GM19397 (cell line): ENCODE measurements around the gene DDAH2.

ENCODE experiments used
- ATAC-seq: cut with Tn5 transposase; IDR thresholded peaks from one replicate; pipeline ENCODE4 v1.9.1; 2021; ENCODE audit warnings: mild to moderate bottlenecking, moderate library complexity; ENCODE audit not compliant: unreplicated experiment

Gene DDAH2

DNA sequence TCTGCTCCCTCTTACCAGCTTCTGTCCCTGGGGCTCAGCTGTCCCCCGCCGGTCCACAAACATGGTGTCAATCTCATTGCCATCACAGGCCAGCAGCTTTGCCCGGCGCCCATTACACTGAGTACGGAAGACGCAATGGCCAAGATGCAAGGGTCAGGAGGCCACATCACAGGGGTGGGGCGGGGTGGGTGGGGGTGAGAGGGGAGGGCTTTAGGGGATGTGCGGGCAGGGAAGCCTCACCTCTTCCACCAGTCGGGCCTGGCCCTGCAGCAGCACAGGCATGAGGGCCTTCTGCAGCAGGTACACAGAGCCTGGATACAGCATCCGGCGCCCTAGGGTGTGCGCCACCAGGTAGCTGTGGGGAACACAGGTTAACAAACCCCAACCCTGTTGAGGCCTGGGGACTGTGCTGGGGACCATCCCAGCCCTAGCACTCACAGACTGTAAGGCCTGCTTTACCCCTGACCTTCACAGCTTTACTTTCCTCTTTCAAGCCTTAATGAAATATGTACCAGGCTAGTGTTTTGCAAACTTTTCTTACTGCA is 37.5 kb downstream of the DDAH2 start:
- no peak for ATAC-seq

DNA sequence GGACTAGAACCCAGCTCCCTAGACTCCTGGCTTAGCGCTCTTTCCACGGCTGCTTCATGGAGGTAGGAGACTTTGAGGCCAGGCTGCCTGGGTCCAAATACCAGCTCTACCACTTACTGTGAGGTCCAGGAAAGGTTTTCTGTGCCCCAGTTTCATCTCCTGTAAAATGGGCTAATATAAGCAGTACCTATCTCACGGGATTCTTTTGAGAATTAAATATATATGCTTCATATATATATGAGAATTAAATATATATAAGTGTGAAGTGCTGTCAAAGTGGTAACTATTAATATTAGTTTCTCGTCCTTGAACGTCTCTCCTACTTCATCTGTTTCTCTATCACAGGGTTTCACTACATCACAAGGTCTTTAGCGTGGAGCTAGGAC is 38.0 kb downstream of the DDAH2 start:
- no peak for ATAC-seq

DNA sequence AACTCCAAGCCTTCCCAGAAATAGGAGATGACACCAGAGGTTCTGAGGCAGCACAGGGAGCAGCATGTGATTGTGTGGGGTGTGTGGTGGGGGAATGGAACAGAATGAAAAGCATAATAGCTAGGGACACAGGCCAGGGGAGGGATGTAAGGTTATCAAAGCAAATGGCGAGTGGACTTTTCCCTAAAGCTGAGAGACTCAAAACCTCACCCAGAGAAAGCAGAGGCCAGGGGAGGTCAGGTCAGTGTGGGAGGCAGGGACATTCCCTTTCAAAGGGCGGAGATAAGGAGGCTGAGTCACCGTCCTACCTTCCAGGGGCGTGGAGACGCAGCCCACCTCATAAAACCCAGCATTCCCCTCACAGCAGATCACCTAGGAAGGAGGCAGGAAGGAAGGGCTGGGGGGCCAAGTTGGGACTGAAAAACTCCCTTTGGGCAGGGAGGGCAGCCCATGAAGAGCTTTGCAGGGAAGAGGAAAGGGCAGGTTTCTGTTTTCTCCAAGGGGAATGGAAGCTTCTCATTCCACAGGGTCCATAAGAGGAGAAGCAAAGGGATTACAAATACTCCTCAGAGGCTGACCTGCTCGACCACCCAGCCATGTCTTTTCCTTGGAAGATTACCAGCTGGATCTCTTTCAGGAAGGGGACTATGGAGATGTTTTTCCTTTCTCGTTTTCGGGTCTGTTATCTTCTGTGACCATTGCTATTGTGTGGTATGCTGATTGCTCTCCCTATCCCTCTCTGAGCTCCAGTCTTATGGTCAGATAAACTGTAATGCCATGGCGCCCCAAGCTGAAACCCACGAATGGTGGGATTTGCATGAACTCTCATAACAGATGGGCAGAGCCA is 38.6 kb downstream of the DDAH2 start:
- ATAC-seq: no peak

DNA sequence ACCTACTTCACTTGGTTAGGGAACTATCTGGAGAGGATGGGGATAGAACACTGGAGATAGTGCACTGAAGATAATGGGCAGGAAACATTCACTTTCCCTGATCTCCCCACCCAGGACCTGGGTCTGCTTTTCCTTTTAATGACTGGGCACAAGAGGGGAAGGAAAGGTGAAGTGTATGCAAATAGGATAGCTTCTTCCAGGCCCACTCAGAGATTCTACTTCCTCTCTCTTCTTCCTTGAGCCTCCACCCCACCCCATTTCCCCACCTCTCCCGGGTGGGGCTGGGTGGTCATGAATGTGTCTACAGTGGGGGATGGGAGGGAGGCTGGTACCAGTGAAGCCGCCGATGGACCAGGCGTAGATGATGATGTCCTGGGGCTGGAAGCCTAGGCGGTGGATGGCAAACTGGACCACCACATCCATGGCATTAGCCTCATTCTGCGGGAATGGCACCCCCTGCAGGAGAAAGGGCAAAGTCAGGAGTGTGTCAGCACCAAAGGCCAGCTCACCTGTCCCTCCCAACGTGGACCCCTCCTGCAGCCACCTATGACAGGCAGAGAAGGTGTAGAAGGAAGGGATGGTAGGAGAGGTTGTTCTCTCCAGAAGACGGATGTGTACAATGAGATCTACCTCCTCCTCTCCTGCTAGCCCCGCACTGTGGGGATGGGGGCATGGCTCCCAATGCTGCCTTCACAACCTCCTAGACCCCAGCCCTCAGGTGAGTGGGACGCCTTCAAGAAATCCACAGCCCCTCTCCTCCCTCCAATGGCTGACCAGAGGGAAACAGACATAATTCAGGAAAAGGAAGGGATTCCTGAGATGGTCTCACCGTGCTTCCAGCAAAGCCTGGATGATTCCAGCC is 39.6 kb downstream of the DDAH2 start:
- ATAC-seq: no peak

- no peak for ATAC-seq
Measured at GRCh38 chr6:31687860-31688693, 41.0 kb downstream of the DDAH2 start.

- no peak for ATAC-seq
Measured at GRCh38 chr6:31687321-31687720, 41.8 kb downstream of the DDAH2 start.

DNA sequence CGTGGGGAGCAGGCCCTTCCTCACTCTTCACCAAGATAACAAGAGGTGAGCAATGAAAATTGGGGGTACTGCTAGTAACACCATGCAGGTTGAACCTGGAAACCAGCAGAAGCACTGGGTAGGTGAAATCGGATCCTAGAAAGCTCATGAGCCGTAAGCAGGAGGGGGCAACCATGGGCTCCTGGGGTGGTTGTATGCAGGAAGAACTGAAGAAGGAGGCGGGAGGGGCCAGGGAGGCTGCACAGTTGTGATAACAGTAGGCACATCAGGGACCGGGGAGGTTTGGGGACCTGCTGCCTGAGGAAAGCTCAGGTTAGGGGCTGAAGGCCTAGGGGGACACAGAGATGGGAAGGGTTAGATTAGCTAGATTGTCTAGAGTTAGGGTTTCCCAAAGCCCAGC is 42.6 kb downstream of the DDAH2 start:
- no peak for ATAC-seq

DNA sequence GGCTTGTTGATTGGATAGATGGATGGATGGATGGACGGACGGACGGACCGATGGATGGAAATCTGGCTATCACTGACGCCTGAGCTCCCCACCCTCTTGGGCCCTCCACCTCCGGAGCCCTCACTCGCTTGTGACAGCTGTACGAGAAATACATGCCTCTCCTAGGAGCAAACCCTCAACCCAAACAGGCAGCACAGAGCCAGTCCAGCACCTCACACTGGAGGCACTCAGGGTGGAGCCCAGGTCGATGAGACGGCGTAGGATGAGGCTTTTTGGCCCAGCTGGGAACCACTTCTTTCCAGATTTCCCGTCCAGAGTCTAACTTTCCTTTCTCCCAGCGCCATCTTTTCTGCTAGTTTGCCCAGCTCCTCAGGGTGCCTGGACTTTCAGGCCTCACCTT is 45.5 kb downstream of the DDAH2 start:
- no peak for ATAC-seq

GRCh38 chr6:31681135-31681671 is 47.9 kb downstream of the DDAH2 start:
- peak; percentile 35 for ATAC-seq

DNA sequence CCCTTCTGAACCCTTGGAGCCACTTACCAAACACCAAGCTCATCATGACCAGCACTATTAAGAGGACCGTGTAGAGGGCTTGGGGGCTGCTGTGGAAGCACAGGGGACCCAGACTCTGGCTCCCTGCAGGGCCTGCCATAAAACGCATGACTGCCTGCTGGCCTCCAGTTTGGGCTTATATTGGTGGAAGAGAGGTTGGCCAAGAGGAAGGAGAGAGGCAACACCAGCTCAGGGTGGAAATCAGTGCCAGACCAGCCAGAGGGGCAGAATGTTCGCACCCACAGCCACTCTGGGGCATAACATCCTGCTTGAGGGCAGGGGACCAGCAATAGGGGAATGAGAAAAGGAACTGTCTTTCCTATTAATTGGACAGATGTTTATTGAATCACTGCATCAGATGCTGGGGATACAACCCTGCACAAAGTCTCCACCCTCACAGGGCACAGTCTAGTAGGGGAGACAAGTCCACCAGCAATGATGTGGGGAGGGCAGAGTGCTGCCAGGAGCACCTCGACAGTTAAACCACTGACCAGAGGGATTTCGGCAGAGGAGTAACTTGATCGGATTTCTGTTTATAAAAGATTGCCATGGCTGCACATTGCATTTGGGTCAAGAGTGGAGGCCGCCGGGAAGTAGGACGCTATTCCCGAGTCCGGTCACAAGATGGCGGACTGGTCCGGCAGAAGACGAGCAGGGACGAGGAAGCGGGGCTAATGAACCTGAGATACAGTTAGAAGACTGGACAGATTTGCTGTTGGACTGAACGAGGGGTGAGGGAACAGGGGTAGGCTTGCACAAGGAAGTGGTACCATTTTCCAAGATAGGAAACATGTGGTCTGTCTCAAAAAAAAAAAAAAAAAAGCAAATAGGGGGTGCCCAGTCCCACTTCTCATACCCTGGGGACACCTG is 48.6 kb downstream of the DDAH2 start, which contains the start of gene LY6G5C:
LY6G5C (minus strand) TSS at position 842 of the 909 bp plus-strand sequence; CDS start at position 148, 694 bp downstream.
- ATAC-seq: peak; percentile 49

DNA sequence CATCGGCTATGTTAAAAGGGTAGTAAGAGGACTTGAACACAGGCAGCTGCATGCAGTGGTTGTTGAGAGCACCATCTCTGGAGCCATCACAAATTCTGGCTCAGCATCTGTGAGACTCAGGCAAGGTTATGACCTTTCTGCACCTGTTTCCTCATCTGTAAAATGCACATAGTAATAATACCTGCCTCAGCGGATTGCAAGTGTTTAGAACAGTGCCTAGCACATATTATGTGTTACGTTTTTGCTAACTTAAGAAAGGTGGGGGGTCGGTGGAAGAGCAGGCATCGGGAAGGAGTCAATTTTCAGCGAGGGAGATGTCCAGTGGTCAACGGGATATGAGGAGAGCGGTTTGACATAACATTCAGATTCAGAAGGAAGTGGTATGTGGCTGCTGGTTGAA is 51.1 kb downstream of the DDAH2 start:
- ATAC-seq: no peak
